Ovary (tissue), 3 donors: ENCODE results near the gene VSIG10L.

Experiments
- CTCF ChIP-seq, 3 donors: fragments of 450-650 bp in 2 of 3; fragments of 200-600 bp in 1 of 3; IDR thresholded peaks; one replicate each; pipeline versions ENCODE4 v1.5.1 to v1.8.0; 2016 to 2022; ENCODE audit warnings: antibody characterized with exemption in 3 of 3, mild to moderate bottlenecking in 1 of 3
- POLR2A ChIP-seq: fragments of 450-650 bp; IDR thresholded peaks from one replicate; pipeline ENCODE4 v1.6.1; 2017; ENCODE audit warnings: antibody characterized with exemption, mild to moderate bottlenecking, moderate library complexity
- donor health status: DM: no; HTN: no; CAD: no.

DNA sequence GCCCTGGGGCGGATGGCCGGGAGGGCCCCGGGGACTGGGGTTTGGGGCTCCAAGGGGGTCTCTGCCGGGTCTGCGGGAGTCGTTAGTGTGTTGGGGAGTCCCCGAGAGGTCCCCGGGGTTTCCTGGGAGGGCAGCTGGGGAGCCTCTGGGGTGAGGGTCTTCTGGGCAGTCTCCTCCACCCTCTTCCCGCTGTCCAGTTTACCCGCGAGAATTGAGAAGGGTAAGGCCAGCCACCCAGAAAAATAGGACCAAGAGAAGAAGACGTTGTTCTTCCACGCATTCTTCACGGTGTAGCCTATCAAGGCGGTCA, 25.3 kb upstream of the VSIG10L start:
- TF ChIP-seq CTCF (IDR thresholded peaks at IDR 0.05) (no peak), POLR2A (peak; percentile 94)
